ENCODE measurements around the gene LHX8. TPM values are rescaled to one million over a fixed set of nuclear protein-coding genes. Genes with fewer than 3 reads are reported as not detected.
"Not testable (repeated sequence)": the region's sequence is repeated elsewhere in the genome, so short reads cannot be mapped to it uniquely, and the experiment has no call there.

LHX8 gene
- total RNA-seq, 4 donors from 2014 or later: not detected

- intact Hi-C loops (cut with DNase I; ENCODE audit: low total_unique reads) (no loop called here), in situ Hi-C loops (cut with MboI; ENCODE audit: low sequenced_read_pairs in 4 of 4) (no loop called here)
- no peaks in the 10 kb centered on the region for H3K9me3 ChIP-seq
- TF ChIP-seq POLR2A (IDR thresholded peaks at IDR 0.05): no peak
- no peak for TF ChIP-seq CTCF (IDR thresholded peaks at IDR 0.05 in 4 of 5, conservative IDR thresholded peaks at IDR 0.05 in 1 of 5)
- H3K27ac ChIP-seq: no peak overlapping the region
- no peaks in the 10 kb centered on the region for H3K36me3 ChIP-seq
- DNase-seq (no peak), ATAC-seq (no peak)
- no peak overlapping the region for H3K4me3 ChIP-seq
- no peaks in the 10 kb centered on the region for H3K27me3 ChIP-seq
- H3K4me1 ChIP-seq: no peaks in the 10 kb centered on the region
These were observed 38.4 kb downstream of the LHX8 start for GRCh38 chr1:75172556-75172955.

- in situ Hi-C loops (cut with MboI; ENCODE audit: low sequenced_read_pairs in 4 of 4): no loop called here
- DNase-seq (no peak), ATAC-seq (no peak)
- TF ChIP-seq CTCF (IDR thresholded peaks at IDR 0.05 in 4 of 5, conservative IDR thresholded peaks at IDR 0.05 in 1 of 5) (no peak), POLR2A (IDR thresholded peaks at IDR 0.05) (no peak)
- Histone ChIP-seq H3K27me3 (no peaks in the 10 kb centered on the region), H3K36me3 (no peaks in the 10 kb centered on the region), H3K9me3 (no peaks in the 10 kb centered on the region), H3K27ac (no peak overlapping the region), H3K4me1 (no peaks in the 10 kb centered on the region), H3K4me3 (no peak overlapping the region)
- intact Hi-C loops (cut with DNase I; ENCODE audit: low total_unique reads): no loop called here
These were observed 40.0 kb downstream of the LHX8 start for GRCh38 chr1:75174031-75174760.

DNA sequence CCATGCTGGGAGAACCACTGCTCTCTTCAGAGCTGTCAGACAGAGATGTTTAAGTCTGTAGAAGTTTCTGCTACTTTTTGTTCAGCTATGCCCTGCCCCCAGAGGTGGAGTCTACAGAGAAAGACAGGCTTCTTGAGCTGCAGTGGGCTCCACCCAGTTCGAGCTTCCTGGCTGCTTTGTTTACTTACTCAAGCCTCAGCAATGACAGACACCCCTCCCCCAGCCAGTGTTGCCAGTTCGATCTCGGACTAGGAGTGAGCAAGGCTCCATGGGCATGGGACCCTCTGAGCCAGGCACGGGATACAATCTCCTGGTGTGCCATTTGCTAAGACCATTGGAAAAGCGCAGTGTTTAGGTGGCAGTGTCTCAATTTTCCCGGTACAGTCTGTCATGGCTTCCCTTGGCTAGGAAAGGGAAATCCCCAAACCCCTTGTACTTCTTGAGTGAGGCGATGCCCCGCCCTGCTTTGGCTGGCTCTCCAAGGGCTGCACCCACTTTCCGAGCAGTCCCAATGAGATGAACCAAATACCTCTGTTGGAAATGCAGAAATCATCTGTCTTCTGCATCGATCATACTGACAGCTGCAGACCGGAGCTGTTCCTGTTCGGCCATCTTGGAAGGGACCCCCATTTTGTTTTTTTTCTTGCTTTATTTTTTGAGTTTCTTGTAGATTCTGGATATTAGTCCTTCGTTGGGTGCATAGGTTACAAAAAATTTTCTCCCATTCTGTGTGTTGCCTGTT lies 47.2 kb downstream of the LHX8 start:
- H3K36me3 ChIP-seq; ATAC-seq; H3K4me3 ChIP-seq; H3K27me3 ChIP-seq; intact Hi-C loops (cut with DNase I; ENCODE audit: low total_unique reads); DNase-seq; H3K27ac ChIP-seq; H3K9me3 ChIP-seq; H3K4me1 ChIP-seq: not testable (repeated sequence)
- in situ Hi-C loops (cut with MboI; ENCODE audit: low sequenced_read_pairs in 4 of 4): loop anchor here in 1 of 4 donors (25.0 kb wide), 1 partner anchor 394 kb away; no protein-coding TSS in a partner anchor

DNA sequence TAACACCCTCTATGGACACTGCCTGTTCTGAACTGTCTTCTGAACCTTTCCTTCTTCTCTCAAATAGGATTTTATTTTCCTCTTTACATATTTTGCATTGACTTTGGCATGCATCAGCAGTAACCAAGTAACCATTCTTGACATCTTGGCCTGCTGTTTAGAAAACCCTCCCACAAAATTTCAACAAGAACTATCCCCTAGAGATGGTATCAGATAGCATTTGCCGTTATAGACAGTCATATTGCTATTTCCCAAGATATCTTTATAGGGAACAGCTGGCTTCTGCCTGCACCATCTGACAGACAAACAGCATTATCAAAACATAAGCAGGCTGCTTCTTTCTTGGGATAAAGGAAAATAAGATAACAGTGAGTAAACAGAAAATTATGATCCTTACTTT lies 54.7 kb downstream of the LHX8 start:
- no peak for TF ChIP-seq CTCF (IDR thresholded peaks at IDR 0.05 in 4 of 5, conservative IDR thresholded peaks at IDR 0.05 in 1 of 5)
- no peak for TF ChIP-seq POLR2A (IDR thresholded peaks at IDR 0.05)
- no peak for DNase-seq
- in situ Hi-C loops (cut with MboI; ENCODE audit: low sequenced_read_pairs in 4 of 4): loop anchor here in 1 of 4 donors (25.0 kb wide), 1 partner anchor 402 kb away; no protein-coding TSS in a partner anchor

GRCh38 chr1:75198163-75198562 lies 64.0 kb downstream of the LHX8 start:
- in situ Hi-C loops (cut with MboI; ENCODE audit: low sequenced_read_pairs in 4 of 4): loop anchor here in 1 of 4 donors (25.0 kb wide), 1 partner anchor 411 kb away; no protein-coding TSS in a partner anchor
- H3K27me3 ChIP-seq: no peaks in the 10 kb centered on the region
- intact Hi-C loops (cut with DNase I; ENCODE audit: low total_unique reads): no loop called here
- H3K36me3 ChIP-seq: no peaks in the 10 kb centered on the region
- TF ChIP-seq POLR2A (IDR thresholded peaks at IDR 0.05) (no peak), CTCF (IDR thresholded peaks at IDR 0.05 in 4 of 5, conservative IDR thresholded peaks at IDR 0.05 in 1 of 5) (no peak)
- no peak overlapping the region for H3K27ac ChIP-seq
- H3K9me3 ChIP-seq: no peaks in the 10 kb centered on the region
- ATAC-seq (no peak), DNase-seq (no peak)
- no peak overlapping the region for H3K4me3 ChIP-seq
- H3K4me1 ChIP-seq: no peaks in the 10 kb centered on the region

More for the DNA sequence above, 54.7 kb downstream of the LHX8 start:
- Histone ChIP-seq H3K9me3 (no peaks in the 10 kb centered on the region), H3K4me3 (no peak overlapping the region), H3K36me3 (no peaks in the 10 kb centered on the region), H3K27me3 (peaks cover 0 to 2% (median 0%) of the 10 kb centered on the region in 3 donors), H3K4me1 (no peaks in the 10 kb centered on the region), H3K27ac (no peak overlapping the region)
- intact Hi-C loops (cut with DNase I; ENCODE audit: low total_unique reads): no loop called here
- ATAC-seq: no peak

Data from gastrocnemius medialis (tissue), 4 donors.